SJSA1 (cell line): ENCODE measurements around the gene MMD2. TPM values are rescaled to one million over a fixed set of nuclear protein-coding genes. Genes with fewer than 3 reads are reported as not detected.

Experiments
- DNase-seq, 2 experiments: peaks; one replicate each; pipeline ENCODE4 v3.0.0-alpha.2; 2015 to 2020; ENCODE audit warnings: low spot score in 2 of 2, low read depth in 1 of 2
- H3K27ac ChIP-seq: fragments of 250-450 bp; sonication (Bioruptor Pico); 2 replicates; pipeline ENCODE4 v1.5.1; 2020; ENCODE audit warnings: mild to moderate bottlenecking, moderate library complexity
- H3K27me3 ChIP-seq: fragments of 250-450 bp; sonication (Bioruptor Pico); replicated peaks from 2 replicates; pipeline ENCODE4 v1.5.1; 2020; ENCODE audit warnings: mild to moderate bottlenecking, moderate library complexity
- H3K36me3 ChIP-seq: fragments of 250-450 bp; sonication (Bioruptor Pico); 2 replicates; pipeline ENCODE4 v1.5.1; 2020; ENCODE audit warnings: mild to moderate bottlenecking
- H3K4me1 ChIP-seq: fragments of 250-450 bp; sonication (Bioruptor Pico); replicated peaks from 2 replicates; pipeline ENCODE4 v1.6.1; 2021; ENCODE audit warnings: mild to moderate bottlenecking
- H3K4me3 ChIP-seq: fragments of 250-450 bp; sonication (Bioruptor Pico); 2 replicates; pipeline ENCODE4 v1.5.1; 2020; ENCODE audit warnings: mild to moderate bottlenecking
- H3K9me3 ChIP-seq: fragments of 250-450 bp; sonication (Bioruptor Pico); replicated peaks from 2 replicates; pipeline ENCODE4 v1.5.1; 2020; ENCODE audit warnings: mild to moderate bottlenecking
- total RNA-seq: library from RNA; depleted of rRNA; stranded (reverse); fragments of >200 nt; shearing (Covaris generic); gene quantifications from 2 replicates; pipeline ENCODE4 v1.2.3, GENCODE V29; 2014; rRNA removed

The MMD2 gene
- total RNA-seq, 1 experiment from 2014 or later, result not detected

DNA sequence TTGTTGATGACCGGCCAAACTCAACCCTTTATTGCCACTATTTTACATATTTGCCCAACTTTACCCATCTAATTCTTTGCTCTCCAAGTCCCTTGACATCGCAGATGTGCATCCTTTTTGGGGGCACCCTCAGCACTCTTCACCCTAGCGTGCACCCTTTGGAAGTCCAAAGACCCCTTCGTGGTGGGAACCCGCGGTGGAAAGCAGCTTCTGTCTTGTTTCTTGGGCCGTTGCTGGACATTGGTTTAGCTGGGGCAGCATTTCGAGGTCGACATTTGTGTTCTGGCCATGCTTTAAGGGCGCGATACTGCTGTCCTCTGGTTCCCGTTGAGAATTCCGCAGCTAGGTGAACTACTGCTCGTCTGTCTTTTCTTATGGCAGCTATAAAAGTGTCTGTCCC lies 96.8 kb downstream of the MMD2 start:
- H3K27me3 ChIP-seq, result peaks cover 47% of the 10 kb centered on the region
- H3K9me3 ChIP-seq, result no peaks in the 10 kb centered on the region; the same call in 1 of the 2 replicates
- H3K36me3 ChIP-seq, result no peaks in the 10 kb centered on the region
- no peaks in the 10 kb centered on the region for H3K4me1 ChIP-seq
- no peak overlapping the region for H3K27ac ChIP-seq
- no peak for DNase-seq
- no peak overlapping the region for H3K4me3 ChIP-seq

DNA sequence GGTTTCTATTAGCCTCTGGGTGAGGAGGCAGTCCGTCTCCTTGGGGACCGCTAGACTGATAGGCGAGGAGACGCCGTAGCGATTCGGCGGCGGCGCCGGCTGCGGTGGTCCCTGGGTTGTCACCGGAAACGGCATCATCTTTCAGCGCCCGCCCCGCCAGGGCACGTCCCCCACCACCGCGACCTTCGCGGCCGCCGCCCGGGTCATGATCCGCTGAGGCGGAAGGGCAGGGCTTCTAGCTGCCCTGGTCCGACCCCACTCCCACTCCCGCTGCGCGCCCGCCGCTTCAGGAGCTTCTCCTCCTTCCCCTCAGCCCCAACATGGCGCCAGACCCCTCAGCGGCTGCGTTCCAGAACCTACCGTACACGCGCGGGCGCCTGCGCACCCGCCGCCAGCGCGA lies 97.3 kb downstream of the MMD2 start, which contains the start of gene PAPOLB:
TSS of gene PAPOLB (minus strand) at position 358 of the 400 bp plus-strand sequence. CDS start at position 138, 220 bp downstream.
- no peak within 1 kb of the TSS for H3K4me3 ChIP-seq
- H3K27ac ChIP-seq, result no peak within 1 kb of the TSS
- H3K4me1 ChIP-seq, result no peaks in the 10 kb centered on the region
- no peaks in the 10 kb centered on the region; the same call in 1 of the 2 replicates for H3K9me3 ChIP-seq
- no peak for DNase-seq
- H3K27me3 ChIP-seq, result peaks cover 48% of the 10 kb centered on the region
- no peaks in the 10 kb centered on the region for H3K36me3 ChIP-seq

DNA sequence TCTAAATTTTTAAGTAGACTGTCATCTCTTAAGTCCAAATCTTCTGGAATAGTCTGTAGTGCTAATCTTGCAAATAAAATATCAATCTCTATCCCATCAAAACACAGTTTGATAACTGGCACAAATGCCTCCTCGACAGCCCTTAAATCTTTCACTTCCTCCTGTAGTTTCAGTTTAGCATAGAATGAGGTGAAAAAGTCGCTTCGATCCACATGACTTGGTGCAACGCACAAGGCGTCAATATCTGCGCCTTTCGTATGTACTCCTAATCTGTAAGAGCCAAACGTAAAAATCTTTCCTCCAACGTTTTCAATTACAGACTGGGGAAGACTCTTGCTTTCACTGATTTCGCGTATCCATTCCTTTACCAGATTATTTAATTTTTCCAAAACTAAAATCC lies 97.8 kb downstream of the MMD2 start:
- no peak for DNase-seq
- Histone ChIP-seq H3K4me1 (no peaks in the 10 kb centered on the region), H3K9me3 (no peaks in the 10 kb centered on the region; the same call in 1 of the 2 replicates), H3K27me3 (peaks cover 43% of the 10 kb centered on the region), H3K27ac (no peak overlapping the region), H3K4me3 (no peak overlapping the region), H3K36me3 (no peaks in the 10 kb centered on the region)

DNA sequence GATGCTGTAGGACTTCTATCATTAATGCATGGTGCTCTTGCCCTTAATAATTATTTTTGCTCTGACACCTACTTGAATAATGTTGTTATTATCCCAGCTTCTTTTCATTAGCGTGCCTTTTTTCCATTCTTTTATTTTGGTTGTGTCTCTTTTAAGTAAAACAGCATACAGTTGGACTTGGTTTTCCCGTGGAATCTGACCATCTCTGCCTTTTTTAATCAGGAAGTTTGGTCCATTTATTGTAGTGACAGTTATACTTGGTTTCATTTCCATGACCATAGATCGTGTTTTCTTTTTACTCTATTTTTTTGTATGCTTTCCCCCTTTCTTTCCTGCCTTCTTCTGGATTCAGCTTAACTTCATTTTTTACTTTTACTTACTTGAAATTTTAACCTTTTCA lies 101.8 kb downstream of the MMD2 start:
- Histone ChIP-seq H3K9me3 (no peaks in the 10 kb centered on the region; the same call in 1 of the 2 replicates), H3K4me1 (no peaks in the 10 kb centered on the region), H3K4me3 (no peak overlapping the region), H3K27me3 (peaks cover 24% of the 10 kb centered on the region), H3K36me3 (no peaks in the 10 kb centered on the region), H3K27ac (no peak overlapping the region)
- DNase-seq, result no peak

DNA sequence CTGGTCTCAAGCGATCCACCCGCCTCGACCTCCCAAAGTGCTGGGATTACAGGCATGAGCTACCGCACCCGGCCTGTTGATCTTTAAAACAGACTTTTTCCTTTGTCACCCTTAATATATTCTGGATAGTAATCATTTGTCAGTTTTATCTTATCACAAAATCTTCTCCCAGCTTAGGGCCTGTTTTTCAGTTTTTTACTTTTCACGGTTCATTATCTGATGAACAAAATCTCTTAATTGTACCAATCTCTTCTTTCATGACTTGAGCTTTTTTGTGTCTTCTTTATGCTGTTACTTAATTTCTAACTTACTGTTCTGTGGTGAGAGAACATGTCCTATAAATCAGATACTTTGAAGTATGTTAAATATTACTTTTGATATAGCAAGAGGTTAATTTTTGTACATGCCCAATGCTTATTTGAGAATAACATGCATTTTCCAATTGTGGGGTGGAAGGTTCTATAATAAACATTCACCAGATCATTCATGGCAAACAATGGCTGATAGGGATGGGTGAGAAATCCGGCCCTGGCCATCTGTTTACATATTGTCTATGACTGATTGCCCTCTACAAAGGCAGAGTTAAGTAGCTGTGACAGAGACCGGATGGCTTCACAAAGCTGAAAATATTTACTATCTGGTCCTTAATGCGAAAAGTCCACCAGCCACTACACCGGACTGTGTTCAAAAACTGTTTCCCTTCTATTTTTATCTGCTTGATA lies 102.5 kb downstream of the MMD2 start:
- DNase-seq, result no peak
- H3K4me1 ChIP-seq, result no peaks in the 10 kb centered on the region
- H3K27ac ChIP-seq, result no peak overlapping the region
- H3K27me3 ChIP-seq, result peaks cover 24% of the 10 kb centered on the region
- H3K4me3 ChIP-seq, result no peak overlapping the region
- H3K9me3 ChIP-seq, result peaks cover 3% of the 10 kb centered on the region
- H3K36me3 ChIP-seq, result no peaks in the 10 kb centered on the region

Other genes with a start within 250 kb of the MMD2 start
- 37.7 and 38.2 TPM in 2 replicates for gene AP5Z1, start 183.6 kb downstream of the MMD2 start, total RNA-seq
- not detected in 2 replicates for gene PAPOLB, start 97.2 kb downstream of the MMD2 start, total RNA-seq
- gene RADIL, start 75.5 kb downstream of the MMD2 start, total RNA-seq, result 0.24 TPM in 1 of 2 replicates, not detected in the other
- gene RBAK, start 86.7 kb upstream of the MMD2 start, total RNA-seq, result 7.5 and 8.4 TPM in 2 replicates
- gene WIPI2, start 231.0 kb upstream of the MMD2 start, total RNA-seq, result 33.0 and 35.9 TPM in 2 replicates